Measurements from ENCODE around the gene ARHGAP26.

DNA sequence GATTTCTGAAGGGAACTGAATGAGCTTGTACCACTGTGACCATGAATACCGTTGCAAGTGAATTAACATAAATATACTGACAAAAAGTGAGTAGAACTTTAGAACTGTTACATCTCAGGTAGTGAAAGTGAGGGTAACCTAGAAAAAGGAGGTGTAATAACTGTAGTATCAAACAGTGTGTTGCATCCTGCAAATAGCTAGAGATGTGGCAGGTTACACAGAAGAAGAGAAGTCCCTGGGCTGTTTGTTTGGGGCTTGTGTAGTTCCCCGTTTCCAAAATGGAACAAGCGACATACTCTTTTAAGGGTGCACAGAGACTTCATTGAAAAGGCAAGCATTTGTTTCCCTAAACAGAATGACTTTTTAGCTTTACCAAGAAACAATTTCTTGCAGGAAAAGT lies 418.5 kb downstream of the ARHGAP26 start:
- TF ChIP-seq, protein P1, sequence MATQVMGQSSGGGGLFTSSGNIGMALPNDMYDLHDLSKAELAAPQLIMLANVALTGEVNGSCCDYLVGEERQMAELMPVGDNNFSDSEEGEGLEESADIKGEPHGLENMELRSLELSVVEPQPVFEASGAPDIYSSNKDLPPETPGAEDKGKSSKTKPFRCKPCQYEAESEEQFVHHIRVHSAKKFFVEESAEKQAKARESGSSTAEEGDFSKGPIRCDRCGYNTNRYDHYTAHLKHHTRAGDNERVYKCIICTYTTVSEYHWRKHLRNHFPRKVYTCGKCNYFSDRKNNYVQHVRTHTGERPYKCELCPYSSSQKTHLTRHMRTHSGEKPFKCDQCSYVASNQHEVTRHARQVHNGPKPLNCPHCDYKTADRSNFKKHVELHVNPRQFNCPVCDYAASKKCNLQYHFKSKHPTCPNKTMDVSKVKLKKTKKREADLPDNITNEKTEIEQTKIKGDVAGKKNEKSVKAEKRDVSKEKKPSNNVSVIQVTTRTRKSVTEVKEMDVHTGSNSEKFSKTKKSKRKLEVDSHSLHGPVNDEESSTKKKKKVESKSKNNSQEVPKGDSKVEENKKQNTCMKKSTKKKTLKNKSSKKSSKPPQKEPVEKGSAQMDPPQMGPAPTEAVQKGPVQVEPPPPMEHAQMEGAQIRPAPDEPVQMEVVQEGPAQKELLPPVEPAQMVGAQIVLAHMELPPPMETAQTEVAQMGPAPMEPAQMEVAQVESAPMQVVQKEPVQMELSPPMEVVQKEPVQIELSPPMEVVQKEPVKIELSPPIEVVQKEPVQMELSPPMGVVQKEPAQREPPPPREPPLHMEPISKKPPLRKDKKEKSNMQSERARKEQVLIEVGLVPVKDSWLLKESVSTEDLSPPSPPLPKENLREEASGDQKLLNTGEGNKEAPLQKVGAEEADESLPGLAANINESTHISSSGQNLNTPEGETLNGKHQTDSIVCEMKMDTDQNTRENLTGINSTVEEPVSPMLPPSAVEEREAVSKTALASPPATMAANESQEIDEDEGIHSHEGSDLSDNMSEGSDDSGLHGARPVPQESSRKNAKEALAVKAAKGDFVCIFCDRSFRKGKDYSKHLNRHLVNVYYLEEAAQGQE (IDR thresholded peaks at IDR 0.05; ENCODE audit: low read depth): no peak
- TF ChIP-seq, protein P2, sequence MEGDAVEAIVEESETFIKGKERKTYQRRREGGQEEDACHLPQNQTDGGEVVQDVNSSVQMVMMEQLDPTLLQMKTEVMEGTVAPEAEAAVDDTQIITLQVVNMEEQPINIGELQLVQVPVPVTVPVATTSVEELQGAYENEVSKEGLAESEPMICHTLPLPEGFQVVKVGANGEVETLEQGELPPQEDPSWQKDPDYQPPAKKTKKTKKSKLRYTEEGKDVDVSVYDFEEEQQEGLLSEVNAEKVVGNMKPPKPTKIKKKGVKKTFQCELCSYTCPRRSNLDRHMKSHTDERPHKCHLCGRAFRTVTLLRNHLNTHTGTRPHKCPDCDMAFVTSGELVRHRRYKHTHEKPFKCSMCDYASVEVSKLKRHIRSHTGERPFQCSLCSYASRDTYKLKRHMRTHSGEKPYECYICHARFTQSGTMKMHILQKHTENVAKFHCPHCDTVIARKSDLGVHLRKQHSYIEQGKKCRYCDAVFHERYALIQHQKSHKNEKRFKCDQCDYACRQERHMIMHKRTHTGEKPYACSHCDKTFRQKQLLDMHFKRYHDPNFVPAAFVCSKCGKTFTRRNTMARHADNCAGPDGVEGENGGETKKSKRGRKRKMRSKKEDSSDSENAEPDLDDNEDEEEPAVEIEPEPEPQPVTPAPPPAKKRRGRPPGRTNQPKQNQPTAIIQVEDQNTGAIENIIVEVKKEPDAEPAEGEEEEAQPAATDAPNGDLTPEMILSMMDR (IDR thresholded peaks at IDR 0.05 in 2 of 3, conservative IDR thresholded peaks at IDR 0.05 in 1 of 3; ENCODE audit: borderline replicate concordance in 1 of 3, insufficient read depth in 1 of 3, low read depth in 2 of 3, low read length in 2 of 3): no peak
- TF ChIP-seq POLR2A (IDR thresholded peaks at IDR 0.05; ENCODE audit: borderline replicate concordance, extremely low read depth, insufficient read depth, insufficient read length) (no peak), EZH2 (IDR thresholded peaks at IDR 0.05) (no peak), RAD21 (IDR thresholded peaks at IDR 0.05; ENCODE audit: low read depth) (no peak)
